ENCODE data around the gene SHISA9. TPM values are rescaled to one million over a fixed set of nuclear protein-coding genes. Genes with fewer than 3 reads are reported as not detected.

The SHISA9 gene
- total and polyA plus RNA-seq, 7 donors: 0.01 to 0.97 (median 0.07) TPM

DNA sequence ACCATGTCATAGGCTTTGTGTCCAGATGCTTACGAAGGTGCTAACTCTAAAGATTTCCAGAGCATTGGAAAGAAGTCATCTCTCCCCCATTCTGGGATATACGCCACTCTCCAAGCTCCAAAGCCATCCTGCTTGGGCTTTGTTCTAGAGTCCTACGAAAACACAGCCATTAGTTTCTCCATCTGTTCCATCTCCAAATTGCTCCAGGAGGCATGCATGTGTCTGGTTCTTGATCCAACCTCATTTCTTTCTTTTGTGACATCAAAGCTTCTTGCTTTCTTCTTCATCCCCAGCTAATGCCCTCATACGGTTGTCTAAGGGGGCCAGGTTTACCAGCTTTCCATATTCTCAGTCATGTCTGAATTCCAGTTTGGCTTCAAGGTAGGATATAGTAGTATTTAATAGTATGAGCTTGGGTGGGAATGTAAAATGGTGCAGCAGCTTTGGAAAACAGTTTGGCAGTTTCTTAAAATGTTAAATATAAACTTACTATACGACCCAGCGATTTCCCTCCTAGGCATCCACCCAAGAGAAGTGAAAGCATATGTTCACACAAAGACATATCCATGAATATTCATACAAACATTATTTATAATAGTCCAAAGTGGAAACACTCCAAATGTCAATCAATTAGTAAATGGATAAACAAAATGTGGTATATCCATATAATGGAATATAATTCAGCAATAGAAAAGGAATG is 202.6 kb downstream of the SHISA9 start:
- Histone ChIP-seq H3K4me1 (no peaks in the 10 kb centered on the region), H3K36me3 (ENCODE audit: insufficient read depth in 1 of 2, low read depth in 1 of 2) (no peaks in the 10 kb centered on the region), H3K27ac (no peak overlapping the region), H3K4me3 (no peak overlapping the region), H3K27me3 (ENCODE audit: insufficient read depth in 3 of 3, low read length in 2 of 3) (no peaks in the 10 kb centered on the region), H3K9me3 (peaks cover 4% of the 10 kb centered on the region)
- TF ChIP-seq, protein P1, sequence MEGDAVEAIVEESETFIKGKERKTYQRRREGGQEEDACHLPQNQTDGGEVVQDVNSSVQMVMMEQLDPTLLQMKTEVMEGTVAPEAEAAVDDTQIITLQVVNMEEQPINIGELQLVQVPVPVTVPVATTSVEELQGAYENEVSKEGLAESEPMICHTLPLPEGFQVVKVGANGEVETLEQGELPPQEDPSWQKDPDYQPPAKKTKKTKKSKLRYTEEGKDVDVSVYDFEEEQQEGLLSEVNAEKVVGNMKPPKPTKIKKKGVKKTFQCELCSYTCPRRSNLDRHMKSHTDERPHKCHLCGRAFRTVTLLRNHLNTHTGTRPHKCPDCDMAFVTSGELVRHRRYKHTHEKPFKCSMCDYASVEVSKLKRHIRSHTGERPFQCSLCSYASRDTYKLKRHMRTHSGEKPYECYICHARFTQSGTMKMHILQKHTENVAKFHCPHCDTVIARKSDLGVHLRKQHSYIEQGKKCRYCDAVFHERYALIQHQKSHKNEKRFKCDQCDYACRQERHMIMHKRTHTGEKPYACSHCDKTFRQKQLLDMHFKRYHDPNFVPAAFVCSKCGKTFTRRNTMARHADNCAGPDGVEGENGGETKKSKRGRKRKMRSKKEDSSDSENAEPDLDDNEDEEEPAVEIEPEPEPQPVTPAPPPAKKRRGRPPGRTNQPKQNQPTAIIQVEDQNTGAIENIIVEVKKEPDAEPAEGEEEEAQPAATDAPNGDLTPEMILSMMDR (IDR thresholded peaks at IDR 0.05): no peak
- ATAC-seq (no peak), DNase-seq (no peak)
- 91 to 94% (median 93%) methylated on average over 6 of the region's 6 CpGs for WGBS, 3 donors
- intact Hi-C loops (cut with DNase I): no loop called here

DNA sequence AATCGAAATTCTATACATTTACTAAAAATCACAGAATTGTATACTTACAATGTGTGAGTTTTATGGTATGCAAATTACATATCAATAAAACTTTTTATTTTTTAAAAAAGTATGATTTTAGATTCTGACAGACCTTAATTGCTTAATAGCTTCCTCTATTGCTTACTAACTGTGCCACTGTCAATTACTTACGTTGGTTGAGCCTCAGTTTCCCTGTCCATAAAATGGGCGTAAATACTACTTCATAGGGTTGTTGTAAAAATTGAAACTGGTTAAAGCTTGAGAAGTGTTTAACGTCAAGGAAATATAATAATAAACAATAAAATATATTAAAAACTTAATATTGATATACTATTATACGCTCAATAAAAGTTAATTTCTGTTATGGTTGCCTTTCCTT is 203.4 kb downstream of the SHISA9 start:
- intact Hi-C loops (cut with DNase I): no loop called here
- WGBS, 3 donors: 75 to 84% (median 78%) methylated on average over 5 of the region's 5 CpGs
- Histone ChIP-seq H3K4me1 (no peaks in the 10 kb centered on the region), H3K27me3 (ENCODE audit: insufficient read depth in 3 of 3, low read length in 2 of 3) (no peaks in the 10 kb centered on the region), H3K27ac (no peak overlapping the region), H3K4me3 (no peak overlapping the region), H3K9me3 (peaks cover 4% of the 10 kb centered on the region), H3K36me3 (ENCODE audit: insufficient read depth in 1 of 2, low read depth in 1 of 2) (no peaks in the 10 kb centered on the region)
- DNase-seq (no peak), ATAC-seq (no peak)
- TF ChIP-seq, protein P1 (IDR thresholded peaks at IDR 0.05): no peak

GRCh38 chr16:13105427-13105826 is 204.0 kb downstream of the SHISA9 start:
- TF ChIP-seq, protein P1 (IDR thresholded peaks at IDR 0.05): no peak
- WGBS, 3 donors: 36 to 70% (median 41%) methylated on average over 5 of the region's 5 CpGs
- intact Hi-C loops (cut with DNase I): no loop called here

GRCh38 chr16:13106464-13106863 is 205.1 kb downstream of the SHISA9 start:
- 86 to 90% (median 87%) methylated on average over 2 of the region's 2 CpGs for WGBS, 3 donors
- H3K27me3 ChIP-seq (ENCODE audit: insufficient read depth in 3 of 3, low read length in 2 of 3): no peaks in the 10 kb centered on the region
- DNase-seq: no peak
- TF ChIP-seq, protein P1 (IDR thresholded peaks at IDR 0.05): no peak
- no peak overlapping the region for H3K27ac ChIP-seq
- H3K36me3 ChIP-seq (ENCODE audit: insufficient read depth in 1 of 2, low read depth in 1 of 2): no peaks in the 10 kb centered on the region
- ATAC-seq: no peak
- no peak overlapping the region for H3K4me3 ChIP-seq
- H3K4me1 ChIP-seq: no peaks in the 10 kb centered on the region
- intact Hi-C loops (cut with DNase I): no loop called here
- peaks cover 4% of the 10 kb centered on the region for H3K9me3 ChIP-seq

More at GRCh38 chr16:13105427-13105826, 204.0 kb downstream of the SHISA9 start:
- H3K4me3 ChIP-seq: no peak overlapping the region
- DNase-seq (no peak), ATAC-seq (no peak)
- H3K9me3 ChIP-seq: peaks cover 4% of the 10 kb centered on the region
- no peaks in the 10 kb centered on the region for H3K36me3 ChIP-seq (ENCODE audit: insufficient read depth in 1 of 2, low read depth in 1 of 2)
- no peak overlapping the region for H3K27ac ChIP-seq
- no peaks in the 10 kb centered on the region for H3K4me1 ChIP-seq
- H3K27me3 ChIP-seq (ENCODE audit: insufficient read depth in 3 of 3, low read length in 2 of 3): no peaks in the 10 kb centered on the region

- no peak for DNase-seq
Observed at GRCh38 chr16:13108126-13108525, 206.7 kb downstream of the SHISA9 start.

More at GRCh38 chr16:13108126-13108525, 206.7 kb downstream of the SHISA9 start:
- intact Hi-C loops (cut with DNase I): no loop called here
- H3K4me3 ChIP-seq: no peak overlapping the region
- H3K4me1 ChIP-seq: no peaks in the 10 kb centered on the region
- H3K27me3 ChIP-seq (ENCODE audit: insufficient read depth in 3 of 3, low read length in 2 of 3): no peaks in the 10 kb centered on the region
- no peak overlapping the region for H3K27ac ChIP-seq
- WGBS, 3 donors: 77 to 82% (median 77%) methylated on average over 5 of the region's 5 CpGs
- no peaks in the 10 kb centered on the region for H3K36me3 ChIP-seq (ENCODE audit: insufficient read depth in 1 of 2, low read depth in 1 of 2)
- H3K9me3 ChIP-seq: peaks cover 4% of the 10 kb centered on the region
- ATAC-seq: no peak
- TF ChIP-seq, protein P1 (IDR thresholded peaks at IDR 0.05): no peak
